HL-60/S4 treated with phorbol 12-myristate 13-acetate at 8.2 ng/mL for 4 days and 3 days (cell line): ENCODE measurements around the gene PACS2.
"Not testable (repeated sequence)": the region's sequence is repeated elsewhere in the genome, so short reads cannot be mapped to it uniquely, and the experiment has no call there.

Source experiments
- in situ Hi-C: fragments of 300-500 bp; cut with MboI; formaldehyde crosslinking; loops from 2 replicates; pipeline ENCODE4 v1.15.0; 2022; ENCODE audit warnings: low sequenced_read_pairs

The PACS2 gene

GRCh38 chr14:105313381-105314286 is 914 bp upstream of the PACS2 start:
- in situ Hi-C loops, result no loop called here

- in situ Hi-C loops, result no loop called here
Measured at GRCh38 chr14:105315211-105315721, 718 bp downstream of the PACS2 start.

DNA sequence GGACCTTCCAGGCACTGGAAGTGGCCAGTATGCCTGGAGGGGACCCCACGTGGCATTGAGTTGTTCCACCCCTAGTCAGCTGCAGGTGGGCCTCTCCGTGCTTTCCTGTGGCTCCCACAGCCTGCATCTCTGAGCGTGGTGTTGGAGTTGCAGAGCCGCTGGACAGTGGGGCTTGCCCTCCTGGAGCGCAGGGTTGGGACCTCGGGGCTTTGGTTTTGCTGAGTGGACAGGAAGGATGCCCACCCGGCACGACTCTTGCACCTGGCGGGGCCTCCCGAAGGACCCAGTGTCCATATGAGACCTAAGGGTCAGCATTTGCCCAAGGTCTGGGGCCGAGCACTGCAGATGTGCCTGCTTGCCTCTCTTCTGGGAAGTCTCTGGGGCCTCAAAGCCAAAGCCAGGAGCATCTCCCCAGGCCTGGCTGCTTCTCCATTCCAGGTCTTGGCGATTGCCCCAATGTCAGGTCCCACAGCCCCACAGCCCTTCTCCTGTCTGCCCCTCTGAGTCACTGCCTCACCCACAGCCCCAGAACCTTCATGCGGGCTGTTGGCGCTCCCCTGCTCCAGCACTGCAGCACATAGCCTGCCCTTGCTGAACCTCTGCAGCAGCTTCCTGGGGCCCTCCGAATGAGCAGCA is 1.5 kb downstream of the PACS2 start:
- in situ Hi-C loops, result no loop called here

DNA sequence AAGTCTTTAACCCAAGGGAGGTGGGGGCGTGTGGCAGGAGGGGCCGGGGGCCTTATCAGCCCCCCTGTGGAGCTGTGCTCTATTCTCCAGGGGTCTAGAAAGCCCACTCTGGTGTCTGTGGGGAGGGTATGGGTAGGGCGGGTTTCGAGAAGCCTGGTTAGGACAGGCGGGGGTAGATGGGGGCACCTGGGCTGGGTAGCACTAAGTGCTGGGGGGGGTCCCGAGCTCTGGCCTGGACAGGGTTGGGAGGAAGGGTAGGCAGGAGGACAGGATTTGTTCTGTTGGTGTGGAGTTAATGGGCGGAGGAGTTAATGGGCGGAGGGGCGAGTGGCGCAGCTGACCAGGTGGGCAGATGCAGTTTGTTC is 2.0 kb downstream of the PACS2 start:
- in situ Hi-C loops, result no loop called here

DNA sequence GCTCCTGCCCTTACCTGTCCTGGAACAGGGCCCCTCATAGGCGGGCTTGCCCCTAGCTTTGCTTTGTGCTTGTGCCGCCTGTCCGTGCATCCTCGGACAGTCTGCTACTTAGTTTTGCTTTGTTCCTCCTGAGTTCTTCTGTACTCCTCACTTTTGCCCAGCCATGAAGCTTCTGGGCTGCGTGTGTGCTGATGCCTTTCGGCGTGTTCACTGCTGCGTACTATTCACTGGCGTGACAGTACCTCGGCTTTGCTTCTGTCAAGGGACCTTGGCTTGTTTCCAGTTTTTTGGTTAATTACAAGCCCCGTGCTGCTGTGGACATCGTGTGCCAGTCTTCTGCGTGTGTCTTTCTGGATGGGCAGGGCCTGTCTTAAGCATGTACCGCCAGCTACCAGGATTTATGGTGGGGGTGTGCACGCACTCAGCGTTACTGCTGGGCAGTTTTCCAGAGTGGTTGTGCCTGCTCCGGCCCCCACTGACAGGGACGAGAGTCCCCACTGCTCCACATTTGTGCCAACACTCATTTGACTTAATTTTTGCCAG is 2.5 kb downstream of the PACS2 start:
- in situ Hi-C loops, result no loop called here

GRCh38 chr14:105317546-105317945 is 3.0 kb downstream of the PACS2 start:
- in situ Hi-C loops, result no loop called here

- in situ Hi-C loops, result no loop called here
Measured at GRCh38 chr14:105322791-105323556, 8.4 kb downstream of the PACS2 start.

- in situ Hi-C loops, result no loop called here
Measured at GRCh38 chr14:105323663-105324062, 9.1 kb downstream of the PACS2 start.

- in situ Hi-C loops, result no loop called here
Measured at GRCh38 chr14:105324080-105324778, 9.7 kb downstream of the PACS2 start.

DNA sequence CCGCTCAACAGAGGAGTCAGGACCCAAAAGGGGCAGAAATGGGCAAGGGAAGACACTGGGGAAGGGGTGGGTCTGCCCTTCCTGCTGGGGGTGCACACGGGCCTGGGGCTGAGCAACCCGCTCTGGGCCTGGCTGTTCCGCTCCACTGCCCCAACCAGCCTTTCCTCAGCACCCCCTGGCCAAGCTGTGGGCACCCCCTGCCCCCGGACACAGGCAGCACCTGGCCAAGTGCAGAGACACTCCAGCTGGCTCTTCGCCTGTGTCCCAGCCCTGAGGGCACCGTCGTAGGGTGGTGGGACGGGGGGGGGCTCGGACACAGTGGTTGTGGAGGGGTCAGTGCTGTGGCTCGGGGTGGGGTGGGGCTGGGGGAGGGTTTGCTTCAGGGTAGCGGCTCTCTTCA is 10.3 kb downstream of the PACS2 start:
- in situ Hi-C loops, result no loop called here

- in situ Hi-C loops, result no loop called here
Measured at GRCh38 chr14:105325303-105325702, 10.8 kb downstream of the PACS2 start.

GRCh38 chr14:105325716-105326567 is 11.4 kb downstream of the PACS2 start:
- in situ Hi-C loops, result no loop called here

DNA sequence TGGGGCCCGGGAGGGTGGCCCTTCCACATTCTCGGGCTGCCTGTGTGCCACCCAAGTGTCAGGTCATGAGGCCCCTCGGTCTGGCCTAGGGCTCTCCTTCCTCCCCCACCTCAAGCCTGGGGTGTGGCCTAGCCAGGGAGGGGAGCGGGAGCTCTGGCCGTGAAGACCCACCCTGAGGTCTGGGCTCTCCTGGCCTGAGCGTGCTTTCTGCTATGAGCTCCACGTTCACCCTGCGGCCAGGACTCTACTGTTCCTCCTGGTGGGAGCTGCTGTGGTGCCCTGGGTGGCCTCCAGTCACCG is 12.0 kb downstream of the PACS2 start:
- in situ Hi-C loops, result no loop called here

- in situ Hi-C loops, result no loop called here
Measured at GRCh38 chr14:105326891-105327694, 12.5 kb downstream of the PACS2 start.

DNA sequence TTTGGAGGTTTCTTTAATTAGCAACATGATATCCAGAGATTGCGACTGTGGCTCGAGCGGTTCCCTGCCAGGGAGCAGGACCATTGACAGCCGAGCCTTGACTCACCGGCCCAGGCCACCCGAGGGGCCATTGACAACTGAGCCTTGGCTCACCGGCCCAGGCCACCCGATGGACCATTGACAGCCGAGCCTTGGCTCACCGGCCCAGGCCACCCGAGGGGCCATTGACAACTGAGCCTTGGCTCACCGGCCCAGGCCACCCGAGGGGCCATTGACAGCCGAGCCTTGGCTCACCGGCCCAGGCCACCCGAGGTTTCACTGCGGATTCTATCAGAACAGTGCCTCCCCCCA is 13.1 kb downstream of the PACS2 start:
- in situ Hi-C loops, result not testable (repeated sequence)

DNA sequence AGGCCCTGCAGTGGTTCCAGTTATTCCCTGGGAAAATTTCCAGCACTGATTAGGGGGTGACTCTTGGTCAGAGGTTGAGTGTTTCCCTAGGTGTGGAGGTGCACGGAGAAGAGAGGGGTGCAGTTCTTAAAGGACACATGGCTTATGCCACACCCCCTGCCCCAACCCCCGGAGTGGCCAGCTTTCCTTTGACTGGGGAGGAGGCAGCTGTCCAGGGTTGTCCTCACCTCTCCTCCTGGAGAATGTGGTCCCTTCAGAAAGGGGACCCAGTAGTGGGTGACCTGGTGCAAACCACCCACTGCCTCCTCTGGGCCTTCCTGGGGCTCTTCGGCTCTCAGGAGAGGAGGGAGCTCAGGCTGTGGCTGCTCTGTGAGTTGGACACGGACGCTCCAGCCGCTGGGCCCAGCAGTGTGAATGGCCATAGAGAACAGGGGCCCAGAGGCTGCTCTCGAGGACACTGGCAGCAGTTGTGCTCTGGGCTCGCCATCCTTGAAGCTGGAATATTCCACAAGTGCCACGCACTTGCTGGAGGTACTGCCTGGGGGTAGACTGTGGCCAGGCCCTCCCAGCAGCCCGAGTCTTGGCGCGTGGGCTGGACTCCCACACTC is 13.6 kb downstream of the PACS2 start:
- in situ Hi-C loops, result no loop called here

DNA sequence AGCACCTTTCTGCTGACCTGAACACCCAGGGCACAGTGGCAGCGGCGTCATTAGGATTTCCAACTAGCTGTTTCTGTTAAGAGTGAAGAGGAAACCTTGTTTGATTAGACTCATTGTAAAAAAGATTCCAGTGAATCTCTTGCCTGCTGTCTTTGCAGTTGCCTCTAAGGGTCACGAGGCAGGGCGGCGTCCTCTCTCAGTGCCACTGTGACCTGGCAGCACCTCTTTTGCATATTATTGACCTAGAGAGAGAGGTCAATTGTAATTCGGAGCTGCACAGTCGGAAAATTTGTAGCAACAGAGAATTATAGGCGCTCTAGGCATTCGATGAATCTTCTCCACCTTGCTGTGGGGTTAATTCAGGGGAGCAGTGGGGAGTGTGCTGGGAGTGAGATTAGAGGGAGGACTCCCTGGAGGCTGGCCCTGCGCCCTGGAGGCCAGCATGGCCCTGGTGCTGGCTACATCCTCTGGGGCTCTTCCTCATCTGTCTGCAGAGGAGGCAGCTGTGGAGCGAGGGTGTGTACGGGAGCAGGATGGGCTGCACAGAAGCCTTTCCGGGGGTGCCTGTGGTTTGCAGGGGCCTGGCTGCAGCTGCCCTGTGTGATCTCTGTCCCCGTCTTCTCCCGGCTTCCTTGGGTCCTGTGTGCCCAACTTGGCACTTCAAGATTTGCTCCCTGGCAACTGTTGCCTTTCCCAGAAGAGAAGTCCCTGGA is 14.3 kb downstream of the PACS2 start:
- in situ Hi-C loops, result no loop called here
